OCI-LY3 (cell line): Measurements from ENCODE around the gene SCFD1.

Experiments used
- H2AFZ ChIP-seq: fragments of 200-600, 300-600 bp; shearing (Covaris generic); 2 replicates; pipeline ENCODE4 v1.6.0; 2014; ENCODE audit warnings: antibody characterized with exemption, low read depth, low read length
- H3K27ac ChIP-seq: fragments of 200-600, 300-600 bp; sonication (generic); 2 replicates; pipeline ENCODE4 v1.5.1; 2014; ENCODE audit warnings: mild to moderate bottlenecking, low read length, moderate library complexity, mixed read lengths
- H3K27me3 ChIP-seq: fragments of 200-600, 300-600 bp; sonication (generic); 2 replicates; pipeline ENCODE4 v1.6.1; 2014; ENCODE audit warnings: low read depth, low read length, mixed read lengths
- H3K36me3 ChIP-seq: fragments of 200-600, 300-600 bp; sonication (generic); replicated peaks from 2 replicates; pipeline ENCODE3; 2014; ENCODE audit warnings: low read depth, low read length, mixed read lengths
- H3K4me1 ChIP-seq: fragments of 300-600, 200-600 bp; sonication (generic); 2 replicates; pipeline ENCODE4 v1.6.1; 2014; ENCODE audit warnings: low read length, mixed read lengths
- H3K4me2 ChIP-seq: fragments of 200-600, 300-600 bp; sonication (generic); 2 replicates; pipeline ENCODE4 v1.6.1; 2014; ENCODE audit warnings: low read length, mixed read lengths
- H3K4me3 ChIP-seq: fragments of 300-600, 200-600 bp; sonication (generic); 2 replicates; pipeline ENCODE4 v1.5.1; 2014; ENCODE audit warnings: antibody characterized with exemption, mild to moderate bottlenecking, low read length, moderate library complexity
- H3K79me2 ChIP-seq: fragments of 300-600, 200-600 bp; shearing (Covaris generic); 2 replicates; pipeline ENCODE4 v1.6.1; 2014; ENCODE audit warnings: mild to moderate bottlenecking, low read length, mixed read lengths
- H3K9ac ChIP-seq: fragments of 300-600, 200-600 bp; shearing (Covaris generic); 2 replicates; pipeline ENCODE4 v1.6.0; 2014; ENCODE audit warnings: mild to moderate bottlenecking, low read length, moderate library complexity
- H3K9me3 ChIP-seq: fragments of 200-600, 300-600 bp; shearing (Covaris generic); 2 replicates; pipeline ENCODE4 v1.6.1; 2014; ENCODE audit warnings: low read length, mixed read lengths; ENCODE audit not compliant: insufficient read depth
- H4K20me1 ChIP-seq: fragments of 200-600, 300-600 bp; sonication (generic); 2 replicates; pipeline ENCODE4 v1.6.1; 2016; ENCODE audit warnings: low read length, mixed read lengths; ENCODE audit not compliant: insufficient read depth
- CTCF ChIP-seq: fragments of 200-600, 300-600 bp; sonication (generic); IDR thresholded peaks from 2 replicates; pipeline ENCODE4 v1.5.1; 2014; ENCODE audit warnings: antibody characterized with exemption, low read length, low read depth
- EZH2phosphoT487 ChIP-seq: fragments of 200-600 bp; shearing (Covaris generic); IDR thresholded peaks from 2 replicates; pipeline ENCODE4 v1.6.1; 2018; ENCODE audit warnings: antibody characterized with exemption, mixed run types, low read depth

Gene SCFD1

GRCh38 chr14:30658645-30659044 is 36.5 kb downstream of the SCFD1 start:
- no peaks in the 10 kb centered on the region for H3K79me2 ChIP-seq
- TF ChIP-seq CTCF = no peak
- no peak for TF ChIP-seq EZH2phosphoT487
- H3K27me3 ChIP-seq = no peaks in the 10 kb centered on the region
- H4K20me1 ChIP-seq = 0 out of 2 replicates have a peak, but pooled peaks cover 3% of the 10 kb centered on the region
- no peaks in the 10 kb centered on the region for H3K9me3 ChIP-seq
- H3K9ac ChIP-seq = no peak overlapping the region
- H3K4me2 ChIP-seq = no peak overlapping the region
- H2AFZ ChIP-seq = no peak overlapping the region
- H3K4me1 ChIP-seq = no peaks in the 10 kb centered on the region
- H3K27ac ChIP-seq = no peak overlapping the region
- H3K36me3 ChIP-seq = peaks cover 44% of the 10 kb centered on the region
- no peak overlapping the region for H3K4me3 ChIP-seq

GRCh38 chr14:30669594-30669993 is 47.5 kb downstream of the SCFD1 start:
- Histone ChIP-seq H3K36me3 (peaks cover 15% of the 10 kb centered on the region), H3K9ac (no peak overlapping the region), H3K27ac (no peak overlapping the region), H3K27me3 (no peaks in the 10 kb centered on the region), H2AFZ (no peak overlapping the region), H3K79me2 (no peaks in the 10 kb centered on the region), H3K4me2 (no peak overlapping the region), H4K20me1 (no peaks in the 10 kb centered on the region), H3K9me3 (no peaks in the 10 kb centered on the region), H3K4me1 (no peaks in the 10 kb centered on the region), H3K4me3 (no peak overlapping the region)
- TF ChIP-seq EZH2phosphoT487 (no peak), CTCF (no peak)

- TF ChIP-seq CTCF = no peak
- no peak for TF ChIP-seq EZH2phosphoT487
- Histone ChIP-seq H3K4me3 (no peak overlapping the region), H3K79me2 (no peaks in the 10 kb centered on the region), H3K27ac (no peak overlapping the region), H3K9me3 (no peaks in the 10 kb centered on the region), H3K27me3 (no peaks in the 10 kb centered on the region), H4K20me1 (no peaks in the 10 kb centered on the region), H3K36me3 (peaks cover 26% of the 10 kb centered on the region), H3K4me1 (no peaks in the 10 kb centered on the region), H2AFZ (no peak overlapping the region), H3K9ac (no peak overlapping the region), H3K4me2 (no peak overlapping the region)
Observed at GRCh38 chr14:30673071-30673470, 51.0 kb downstream of the SCFD1 start.

- peaks cover 21% of the 10 kb centered on the region for H3K36me3 ChIP-seq
Observed at GRCh38 chr14:30678926-30679431, 56.9 kb downstream of the SCFD1 start.

More at GRCh38 chr14:30678926-30679431, 56.9 kb downstream of the SCFD1 start:
- Histone ChIP-seq H3K79me2 (no peaks in the 10 kb centered on the region), H4K20me1 (no peaks in the 10 kb centered on the region), H3K27me3 (no peaks in the 10 kb centered on the region), H3K4me2 (no peak overlapping the region), H2AFZ (no peak overlapping the region), H3K4me1 (no peaks in the 10 kb centered on the region), H3K9ac (no peak overlapping the region), H3K27ac (no peak overlapping the region), H3K4me3 (no peak overlapping the region), H3K9me3 (no peaks in the 10 kb centered on the region)
- no peak for TF ChIP-seq EZH2phosphoT487
- no peak for TF ChIP-seq CTCF
